Gastrocnemius medialis (tissue), 4 donors: ENCODE results near the gene CAPG.

Experiments
- POLR2A ChIP-seq, 2 donors: fragments of 450-650 bp; IDR thresholded peaks; one replicate each; pipeline ENCODE4 v1.6.1; 2017; ENCODE audit warnings: antibody characterized with exemption in 2 of 2, mild to moderate bottlenecking in 2 of 2, moderate library complexity in 2 of 2
- TF ChIP-seq, protein P1 (sequence below), 5 experiments: fragments of 450-650 bp in 3 of 5; fragments of 200-600 bp in 2 of 5; sonication (generic) in 2 of 5; IDR thresholded peaks in 4 of 5; conservative IDR thresholded peaks in 1 of 5; 1 replicate in 4 of 5; 2 replicates in 1 of 5; pipeline ENCODE4 v1.5.1; 2016 to 2019; ENCODE audit warnings: antibody characterized with exemption in 5 of 5, mild to moderate bottlenecking in 3 of 5, moderate library complexity in 3 of 5

DNA sequence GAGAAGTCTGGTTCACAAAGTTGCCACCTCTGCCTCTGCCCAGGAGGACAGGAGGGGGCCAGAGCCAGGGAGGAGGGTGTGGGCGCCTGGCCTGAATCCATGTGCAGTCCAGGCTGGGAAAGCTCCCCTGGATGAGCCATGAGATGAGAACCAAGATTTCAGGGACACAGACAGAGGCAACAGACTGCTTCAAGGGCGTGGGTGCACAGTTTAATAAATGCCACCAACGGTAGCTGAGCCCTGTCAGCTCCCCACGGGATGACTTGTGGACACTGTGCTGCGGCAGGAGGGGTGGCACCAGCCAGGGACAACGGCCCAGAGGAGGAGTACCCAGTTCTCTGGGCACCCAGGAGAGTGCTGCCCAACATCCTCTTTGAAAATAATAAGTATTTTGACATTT lies 15.2 kb downstream of the CAPG start:
- TF ChIP-seq, protein P1, sequence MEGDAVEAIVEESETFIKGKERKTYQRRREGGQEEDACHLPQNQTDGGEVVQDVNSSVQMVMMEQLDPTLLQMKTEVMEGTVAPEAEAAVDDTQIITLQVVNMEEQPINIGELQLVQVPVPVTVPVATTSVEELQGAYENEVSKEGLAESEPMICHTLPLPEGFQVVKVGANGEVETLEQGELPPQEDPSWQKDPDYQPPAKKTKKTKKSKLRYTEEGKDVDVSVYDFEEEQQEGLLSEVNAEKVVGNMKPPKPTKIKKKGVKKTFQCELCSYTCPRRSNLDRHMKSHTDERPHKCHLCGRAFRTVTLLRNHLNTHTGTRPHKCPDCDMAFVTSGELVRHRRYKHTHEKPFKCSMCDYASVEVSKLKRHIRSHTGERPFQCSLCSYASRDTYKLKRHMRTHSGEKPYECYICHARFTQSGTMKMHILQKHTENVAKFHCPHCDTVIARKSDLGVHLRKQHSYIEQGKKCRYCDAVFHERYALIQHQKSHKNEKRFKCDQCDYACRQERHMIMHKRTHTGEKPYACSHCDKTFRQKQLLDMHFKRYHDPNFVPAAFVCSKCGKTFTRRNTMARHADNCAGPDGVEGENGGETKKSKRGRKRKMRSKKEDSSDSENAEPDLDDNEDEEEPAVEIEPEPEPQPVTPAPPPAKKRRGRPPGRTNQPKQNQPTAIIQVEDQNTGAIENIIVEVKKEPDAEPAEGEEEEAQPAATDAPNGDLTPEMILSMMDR (IDR thresholded peaks at IDR 0.05 in 4 of 5, conservative IDR thresholded peaks at IDR 0.05 in 1 of 5) = no peak
- TF ChIP-seq POLR2A (IDR thresholded peaks at IDR 0.05) = no peak
